CD14-positive monocyte (primary cell): ENCODE results near the gene TIFAB. TPM values are rescaled to one million over a fixed set of nuclear protein-coding genes. Genes with fewer than 3 reads are reported as not detected.

Experiments used
- DNase-seq, 3 donors: peaks; one replicate each; pipeline ENCODE4 v3.0.0-alpha.2; 2011 to 2022
- H2AFZ ChIP-seq: 2 replicates; pipeline ENCODE4 v1.6.0; 2012; ENCODE audit warnings: mild to moderate bottlenecking, low read depth, low read length, inconsistent platforms; ENCODE audit not compliant: insufficient read depth, poor library complexity, severe bottlenecking
- H3K27ac ChIP-seq, 2 donors: 1 replicate in 1 of 2; 2 replicates in 1 of 2; pipeline ENCODE4 v1.5.1; 2012 to 2013; ENCODE audit warnings: low read length in 2 of 2, control low read depth in 1 of 2, inconsistent platforms in 1 of 2, low read depth in 1 of 2, mild to moderate bottlenecking in 1 of 2
- H3K27me3 ChIP-seq, 2 donors: one replicate each; pipeline versions ENCODE4 v1.6.0 to v1.6.1; 2011 to 2013; ENCODE audit warnings: low read length in 2 of 2; ENCODE audit not compliant: control insufficient read depth in 2 of 2, insufficient read depth in 2 of 2
- H3K36me3 ChIP-seq, 2 donors: replicated peaks in 1 of 2; 1 replicate in 1 of 2; 2 replicates in 1 of 2; pipeline versions ENCODE4 v1.5.1 to v1.6.1; 2012 to 2013; ENCODE audit warnings: low read length in 2 of 2, control low read depth in 1 of 2, inconsistent platforms in 1 of 2, mild to moderate bottlenecking in 1 of 2; ENCODE audit not compliant: insufficient read depth in 2 of 2, control insufficient read depth in 1 of 2
- H3K4me1 ChIP-seq, 2 donors: 1 replicate in 1 of 2; 2 replicates in 1 of 2; pipeline versions ENCODE4 v1.5.1 to v1.6.1; 2012 to 2013; ENCODE audit warnings: low read length in 2 of 2, control low read depth in 1 of 2, inconsistent platforms in 1 of 2, mild to moderate bottlenecking in 1 of 2, moderate library complexity in 1 of 2; ENCODE audit not compliant: insufficient read depth in 2 of 2, control insufficient read depth in 1 of 2
- H3K4me2 ChIP-seq: replicated peaks from 2 replicates; pipeline ENCODE3; 2012; ENCODE audit warnings: low read length, moderate library complexity, mild to moderate bottlenecking; ENCODE audit not compliant: poor library complexity, severe bottlenecking; ENCODE audit errors: extremely low read depth
- H3K4me3 ChIP-seq, 3 experiments: fragments of 200-600 bp in 1 of 3; sonication (generic) in 1 of 3; replicated peaks in 1 of 3; 1 replicate in 2 of 3; 2 replicates in 1 of 3; pipeline ENCODE4 v1.5.1; 2011 to 2013; ENCODE audit warnings: low read length in 3 of 3, mild to moderate bottlenecking in 3 of 3, control low read depth in 2 of 3, low read depth in 2 of 3, inconsistent platforms in 1 of 3, moderate library complexity in 1 of 3
- H3K79me2 ChIP-seq: 2 replicates; pipeline ENCODE4 v1.6.0; 2012; ENCODE audit warnings: mild to moderate bottlenecking, control low read depth, inconsistent platforms, low read length, moderate library complexity; ENCODE audit not compliant: insufficient read depth
- H3K9ac ChIP-seq: 2 replicates; pipeline ENCODE4 v1.6.0; 2017; ENCODE audit warnings: low read length, mild to moderate bottlenecking; ENCODE audit not compliant: insufficient read depth, poor library complexity, severe bottlenecking
- H3K9me3 ChIP-seq, 2 donors: replicated peaks in 1 of 2; 1 replicate in 1 of 2; 2 replicates in 1 of 2; pipeline versions ENCODE4 v1.5.1 to v1.6.1; 2012 to 2013; ENCODE audit warnings: low read length in 2 of 2, control low read depth in 1 of 2; ENCODE audit not compliant: control insufficient read depth in 1 of 2, insufficient read depth in 1 of 2
- H4K20me1 ChIP-seq: 2 replicates; pipeline ENCODE4 v1.6.0; 2012; ENCODE audit warnings: mild to moderate bottlenecking, low read length, control low read depth, moderate library complexity; ENCODE audit not compliant: insufficient read depth
- H3K27ac Mint-ChIP-seq, 7 donors: one replicate each; pipeline ENCODE4 v1.8.0; 2020; ENCODE audit warnings: mild to moderate bottlenecking in 7 of 7, mixed read lengths in 7 of 7, moderate library complexity in 6 of 7, inconsistent platforms in 2 of 7
- H3K27me3 Mint-ChIP-seq, 3 donors: one replicate each; pipeline ENCODE4 v1.8.0; 2021 to 2022; ENCODE audit warnings: low read depth in 3 of 3, mild to moderate bottlenecking in 3 of 3, mixed read lengths in 3 of 3, moderate library complexity in 3 of 3, inconsistent platforms in 1 of 3
- H3K36me3 Mint-ChIP-seq, 2 donors: one replicate each; pipeline ENCODE4 v1.8.0; 2020; ENCODE audit warnings: mixed read lengths in 2 of 2, inconsistent platforms in 1 of 2, mild to moderate bottlenecking in 1 of 2
- H3K4me1 Mint-ChIP-seq: one replicate; pipeline ENCODE4 v1.8.0; 2020; ENCODE audit warnings: mild to moderate bottlenecking, mixed read lengths
- H3K4me3 Mint-ChIP-seq, 2 donors: one replicate each; pipeline ENCODE4 v1.8.0; 2020; ENCODE audit warnings: mild to moderate bottlenecking in 2 of 2, mixed read lengths in 2 of 2, moderate library complexity in 1 of 2
- H3K9me3 Mint-ChIP-seq, 7 donors: one replicate each; pipeline ENCODE4 v1.8.0; 2020 to 2022; ENCODE audit warnings: mixed read lengths in 7 of 7, mild to moderate bottlenecking in 6 of 7, moderate library complexity in 6 of 7, inconsistent platforms in 2 of 7
- WGBS: methylation state at CpG from one replicate; pipeline ENCODE4 v1.1.5; 2013; ENCODE audit warnings: missing lambda C conversion rate; ENCODE audit not compliant: insufficient coverage; 5-methylcytosine and 5-hydroxymethylcytosine counted together
- intact Hi-C, 2 donors: fragments of 100-400 bp; cut with micrococcal nuclease; formaldehyde crosslinking; loops; one replicate each; pipeline versions ENCODE4 v1.15.0 to v1.15.1; 2023
- polyA plus RNA-seq, 3 donors: library from polyadenylated mRNA; depleted of rRNA in 1 of 3; unstranded in 2 of 3; stranded (reverse) in 1 of 3; fragments of 300-500 nt in 2 of 3; fragments of >200 nt in 1 of 3; fragmentation: Illumina TruSeq in 2 of 3; gene quantifications; 1 replicate in 2 of 3; 2 replicates in 1 of 3; pipeline ENCODE4 v1.2.3, GENCODE V29; 2012 to 2021
- TF ChIP-seq, protein P1 (sequence below): fragments of 200-600 bp; IDR thresholded peaks from one replicate; pipeline ENCODE4 v1.8.0; 2022; ENCODE audit warnings: antibody characterized with exemption, mild to moderate bottlenecking

TIFAB gene
- polyA plus RNA-seq, 3 donors = 0.29 to 0.71 (median 0.50) TPM

DNA sequence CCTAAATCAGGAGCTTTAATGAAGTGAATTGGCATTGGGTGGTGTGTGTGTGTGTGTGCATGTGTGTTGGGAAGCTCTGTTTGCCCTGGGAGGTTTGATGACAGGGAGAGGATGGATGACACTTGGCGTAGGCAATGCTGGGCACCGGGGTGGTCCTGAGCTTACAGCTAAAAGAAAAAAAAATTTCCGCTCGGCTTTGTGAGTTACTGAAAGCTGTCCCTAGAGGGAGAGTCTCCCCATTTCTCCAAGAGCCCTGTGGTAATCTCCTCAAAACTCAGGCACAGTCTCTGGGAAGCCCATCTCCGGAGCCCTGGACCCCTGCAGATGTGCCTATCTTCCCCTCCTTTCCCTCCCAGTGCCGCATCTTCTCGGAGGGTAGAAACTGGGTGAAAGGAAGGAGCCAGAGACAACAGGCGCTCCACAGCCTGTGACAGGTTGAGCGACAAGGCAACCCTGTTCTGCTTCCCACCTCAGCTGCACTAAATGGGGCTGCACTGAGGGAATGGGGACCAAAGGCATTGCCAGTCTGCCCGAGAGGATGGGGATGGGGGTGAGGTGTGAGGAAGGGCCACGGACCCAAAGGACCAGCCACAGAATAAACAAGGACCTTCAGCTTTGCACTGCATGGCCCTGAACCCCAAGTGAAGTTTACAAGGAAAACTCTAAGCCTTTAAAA, 35.8 kb upstream of the TIFAB start:
- 49% methylated on average over 3 of the region's 11 CpGs for WGBS

GRCh38 chr5:135487037-135487395, 34.9 kb upstream of the TIFAB start:
- peaks cover 30% of the 10 kb centered on the region for H3K4me1 Mint-ChIP-seq
- no peak overlapping the region for H3K9ac ChIP-seq
- no peak overlapping the region for H3K27ac ChIP-seq
- H4K20me1 ChIP-seq = no peaks in the 10 kb centered on the region
- H3K27me3 ChIP-seq = peaks cover 54 to 64% of the 10 kb centered on the region in 2 donors
- peaks cover 65 to 69% (median 65%) of the 10 kb centered on the region in 3 donors for H3K27me3 Mint-ChIP-seq
- no peaks in the 10 kb centered on the region for H3K36me3 ChIP-seq
- TF ChIP-seq, protein P1, sequence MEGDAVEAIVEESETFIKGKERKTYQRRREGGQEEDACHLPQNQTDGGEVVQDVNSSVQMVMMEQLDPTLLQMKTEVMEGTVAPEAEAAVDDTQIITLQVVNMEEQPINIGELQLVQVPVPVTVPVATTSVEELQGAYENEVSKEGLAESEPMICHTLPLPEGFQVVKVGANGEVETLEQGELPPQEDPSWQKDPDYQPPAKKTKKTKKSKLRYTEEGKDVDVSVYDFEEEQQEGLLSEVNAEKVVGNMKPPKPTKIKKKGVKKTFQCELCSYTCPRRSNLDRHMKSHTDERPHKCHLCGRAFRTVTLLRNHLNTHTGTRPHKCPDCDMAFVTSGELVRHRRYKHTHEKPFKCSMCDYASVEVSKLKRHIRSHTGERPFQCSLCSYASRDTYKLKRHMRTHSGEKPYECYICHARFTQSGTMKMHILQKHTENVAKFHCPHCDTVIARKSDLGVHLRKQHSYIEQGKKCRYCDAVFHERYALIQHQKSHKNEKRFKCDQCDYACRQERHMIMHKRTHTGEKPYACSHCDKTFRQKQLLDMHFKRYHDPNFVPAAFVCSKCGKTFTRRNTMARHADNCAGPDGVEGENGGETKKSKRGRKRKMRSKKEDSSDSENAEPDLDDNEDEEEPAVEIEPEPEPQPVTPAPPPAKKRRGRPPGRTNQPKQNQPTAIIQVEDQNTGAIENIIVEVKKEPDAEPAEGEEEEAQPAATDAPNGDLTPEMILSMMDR = no peak
- peaks cover 23 to 34% of the 10 kb centered on the region in 2 donors for H3K4me1 ChIP-seq
- no peak overlapping the region for H2AFZ ChIP-seq
- no peak overlapping the region for H3K27ac Mint-ChIP-seq
- no peak overlapping the region for H3K4me2 ChIP-seq
- H3K4me3 Mint-ChIP-seq = peak overlapping the region in 1 of 2 donors; percentile 95
- no peak for DNase-seq
- H3K4me3 ChIP-seq = no peak overlapping the region
- intact Hi-C loops = no loop called here
- H3K79me2 ChIP-seq = no peaks in the 10 kb centered on the region
- 0% methylated on average over 1 of the region's 1 CpG for WGBS
- H3K9me3 ChIP-seq = peaks cover 0 to 27% of the 10 kb centered on the region in 2 donors
- H3K9me3 Mint-ChIP-seq = peaks cover 0 to 29% (median 6%) of the 10 kb centered on the region in 7 donors
- peaks cover 1 to 2% of the 10 kb centered on the region in 2 donors for H3K36me3 Mint-ChIP-seq

More for the DNA sequence above, 35.8 kb upstream of the TIFAB start:
- peaks cover 39% of the 10 kb centered on the region for H3K4me1 Mint-ChIP-seq
- Histone ChIP-seq H2AFZ (no peak overlapping the region), H3K27ac (no peak overlapping the region), H4K20me1 (no peaks in the 10 kb centered on the region), H3K4me3 (no peak overlapping the region), H3K79me2 (no peaks in the 10 kb centered on the region), H3K4me2 (no peak overlapping the region), H3K4me1 (peaks cover 33 to 43% of the 10 kb centered on the region in 2 donors), H3K36me3 (no peaks in the 10 kb centered on the region), H3K27me3 (peaks cover 63 to 74% of the 10 kb centered on the region in 2 donors), H3K9ac (no peak overlapping the region), H3K9me3 (peaks cover 0 to 27% of the 10 kb centered on the region in 2 donors)
- TF ChIP-seq, protein P1 = no peak
- peaks cover 72 to 78% (median 74%) of the 10 kb centered on the region in 3 donors for H3K27me3 Mint-ChIP-seq
- peak overlapping the region in 1 of 2 donors; percentile 95 for H3K4me3 Mint-ChIP-seq
- peaks cover 2 to 3% of the 10 kb centered on the region in 2 donors for H3K36me3 Mint-ChIP-seq
- no peak for DNase-seq
- peak overlapping the region in 2 of 7 donors; percentile 0 to 6 for H3K27ac Mint-ChIP-seq
- H3K9me3 Mint-ChIP-seq = peaks cover 0 to 29% (median 9%) of the 10 kb centered on the region in 7 donors
- intact Hi-C loops = no loop called here
